Measurements from ENCODE around the gene TTPAL.
"Not testable (repeated sequence)": the region's sequence is repeated elsewhere in the genome, so short reads cannot be mapped to it uniquely, and the experiment has no call there.

Gene TTPAL

GRCh38 chr20:44465001-44465560 is 10.6 kb upstream of the TTPAL start:
- no peak for DNase-seq (ENCODE audit: extremely low read depth in 1 of 2, low read depth in 1 of 2)

- no peak for DNase-seq (ENCODE audit: extremely low read depth in 1 of 2, low read depth in 1 of 2)
Measured at GRCh38 chr20:44467289-44467883, 8.3 kb upstream of the TTPAL start.

GRCh38 chr20:44468044-44468782 is 7.5 kb upstream of the TTPAL start:
- no peak for DNase-seq (ENCODE audit: extremely low read depth in 1 of 2, low read depth in 1 of 2)

GRCh38 chr20:44470327-44470726 is 5.3 kb upstream of the TTPAL start:
- DNase-seq (ENCODE audit: extremely low read depth in 1 of 2, low read depth in 1 of 2), result no peak

GRCh38 chr20:44471481-44471882 is 4.2 kb upstream of the TTPAL start:
- DNase-seq (ENCODE audit: extremely low read depth in 1 of 2, low read depth in 1 of 2), result no peak

GRCh38 chr20:44472283-44472682 is 3.4 kb upstream of the TTPAL start:
- not testable (repeated sequence) for DNase-seq (ENCODE audit: extremely low read depth in 1 of 2, low read depth in 1 of 2)

- no peak for DNase-seq (ENCODE audit: extremely low read depth in 1 of 2, low read depth in 1 of 2)
Measured at GRCh38 chr20:44475372-44475693, 341 bp upstream of the TTPAL start.

- no peak for DNase-seq (ENCODE audit: extremely low read depth in 1 of 2, low read depth in 1 of 2)
Measured at GRCh38 chr20:44477151-44477550, 1.5 kb downstream of the TTPAL start.

GRCh38 chr20:44478206-44478605 is 2.5 kb downstream of the TTPAL start:
- DNase-seq (ENCODE audit: extremely low read depth in 1 of 2, low read depth in 1 of 2), result no peak

GRCh38 chr20:44479643-44480042 is 4.0 kb downstream of the TTPAL start:
- DNase-seq (ENCODE audit: extremely low read depth in 1 of 2, low read depth in 1 of 2), result no peak

- no peak for DNase-seq (ENCODE audit: extremely low read depth in 1 of 2, low read depth in 1 of 2)
Measured at GRCh38 chr20:44480097-44480496, 4.4 kb downstream of the TTPAL start.

- DNase-seq (ENCODE audit: extremely low read depth in 1 of 2, low read depth in 1 of 2), result no peak
Measured at GRCh38 chr20:44481719-44482416, 6.2 kb downstream of the TTPAL start.

GRCh38 chr20:44483112-44483511 is 7.4 kb downstream of the TTPAL start:
- DNase-seq (ENCODE audit: extremely low read depth in 1 of 2, low read depth in 1 of 2), result no peak

- no peak for DNase-seq (ENCODE audit: extremely low read depth in 1 of 2, low read depth in 1 of 2)
Measured at GRCh38 chr20:44485078-44485829, 9.6 kb downstream of the TTPAL start.

GRCh38 chr20:44485830-44486198 is 10.1 kb downstream of the TTPAL start:
- DNase-seq (ENCODE audit: extremely low read depth in 1 of 2, low read depth in 1 of 2), result no peak

- DNase-seq (ENCODE audit: extremely low read depth in 1 of 2, low read depth in 1 of 2), result no peak
Measured at GRCh38 chr20:44488551-44488950, 12.9 kb downstream of the TTPAL start.

GRCh38 chr20:44489223-44489622 is 13.5 kb downstream of the TTPAL start:
- no peak for DNase-seq (ENCODE audit: extremely low read depth in 1 of 2, low read depth in 1 of 2)

GRCh38 chr20:44489931-44490330 is 14.3 kb downstream of the TTPAL start:
- DNase-seq (ENCODE audit: extremely low read depth in 1 of 2, low read depth in 1 of 2), result no peak

- DNase-seq (ENCODE audit: extremely low read depth in 1 of 2, low read depth in 1 of 2), result no peak
Measured at GRCh38 chr20:44491635-44492395, 16.1 kb downstream of the TTPAL start.

- DNase-seq (ENCODE audit: extremely low read depth in 1 of 2, low read depth in 1 of 2), result no peak
Measured at GRCh38 chr20:44494266-44494665, 18.6 kb downstream of the TTPAL start.

- DNase-seq (ENCODE audit: extremely low read depth in 1 of 2, low read depth in 1 of 2), result no peak
Measured at GRCh38 chr20:44494681-44495080, 19.0 kb downstream of the TTPAL start.

Data from activated CD8-positive, alpha-beta memory T cell treated with anti-CD3 and anti-CD28 coated beads for 1 hour (primary cell).